GM23338 (cell line): Measurements from ENCODE around the gene MAP1B. TPM values are rescaled to one million over a fixed set of nuclear protein-coding genes. Genes with fewer than 3 reads are reported as not detected.

ENCODE experiments used
- ATAC-seq: fragments of 200-7000 bp; cut with Tn5 transposase; 3 replicates; pipeline ENCODE4 v1.9.1; 2020
- DNase-seq: peaks from one replicate; pipeline ENCODE4 v3.0.0-alpha.2; 2015; ENCODE audit warnings: low spot score
- H2AFZ ChIP-seq: fragments of 200-600 bp; sonication (generic); 2 replicates; pipeline ENCODE4 v1.8.0; 2016; ENCODE audit warnings: antibody characterized with exemption, mild to moderate bottlenecking, moderate library complexity
- H3F3A ChIP-seq: fragments of 200-600 bp; sonication (generic); replicated peaks from 2 replicates; pipeline ENCODE4 v1.8.0; 2017; ENCODE audit warnings: antibody characterized with exemption, mixed run types, low read depth
- H3K27ac ChIP-seq: fragments of 200-600 bp; sonication (generic); 2 replicates; pipeline ENCODE4 v1.6.1; 2016; ENCODE audit warnings: low read depth
- H3K27me3 ChIP-seq: fragments of 200-600 bp; sonication (generic); 2 replicates; pipeline ENCODE4 v1.8.0; 2016; ENCODE audit warnings: mild to moderate bottlenecking, mixed run types, moderate library complexity; ENCODE audit not compliant: insufficient read depth
- H3K36me3 ChIP-seq: fragments of 200-600 bp; sonication (generic); 2 replicates; pipeline ENCODE4 v1.8.0; 2016; ENCODE audit warnings: mild to moderate bottlenecking; ENCODE audit not compliant: insufficient read depth
- H3K4me1 ChIP-seq: fragments of 200-600 bp; sonication (generic); 2 replicates; pipeline ENCODE4 v1.8.0; 2016; ENCODE audit warnings: mild to moderate bottlenecking, moderate library complexity; ENCODE audit not compliant: insufficient read depth
- H3K4me2 ChIP-seq: fragments of 200-600 bp; sonication (generic); 2 replicates; pipeline ENCODE4 v1.7.1; 2017; ENCODE audit warnings: mixed run types
- H3K4me3 ChIP-seq: fragments of 200-600 bp; sonication (generic); 2 replicates; pipeline ENCODE4 v1.6.1; 2016; ENCODE audit warnings: mixed run types
- H3K79me2 ChIP-seq: fragments of 200-600 bp; sonication (generic); replicated peaks from 2 replicates; pipeline ENCODE4 v1.8.0; 2017; ENCODE audit warnings: mild to moderate bottlenecking; ENCODE audit not compliant: insufficient read depth
- H3K9me2 ChIP-seq: fragments of 200-600 bp; sonication (generic); 2 replicates; pipeline ENCODE4 v1.8.0; 2017; ENCODE audit not compliant: insufficient read depth
- H4K20me1 ChIP-seq: fragments of 200-600 bp; sonication (generic); replicated peaks from 2 replicates; pipeline ENCODE4 v1.8.0; 2017; ENCODE audit warnings: mild to moderate bottlenecking; ENCODE audit not compliant: insufficient read depth
- H3K27ac Mint-ChIP-seq: 2 replicates; pipeline ENCODE4 v1.8.0; 2020; ENCODE audit warnings: inconsistent platforms, mild to moderate bottlenecking, moderate library complexity, mixed read lengths
- H3K27me3 Mint-ChIP-seq: 3 replicates; pipeline ENCODE4 v1.8.0; 2022; ENCODE audit warnings: low read depth, mild to moderate bottlenecking, moderate library complexity, mixed read lengths, inconsistent platforms; ENCODE audit not compliant: insufficient read depth, poor library complexity
- H3K36me3 Mint-ChIP-seq: 3 replicates; pipeline ENCODE4 v1.8.0; 2021; ENCODE audit warnings: low read depth, mild to moderate bottlenecking, inconsistent platforms, moderate library complexity, mixed read lengths
- H3K4me1 Mint-ChIP-seq: 3 replicates; pipeline ENCODE4 v1.8.0; 2020; ENCODE audit warnings: mild to moderate bottlenecking, inconsistent platforms, mixed read lengths
- H3K4me3 Mint-ChIP-seq: 3 replicates; pipeline ENCODE4 v1.8.0; 2021; ENCODE audit warnings: moderate library complexity, mild to moderate bottlenecking, inconsistent platforms, mixed read lengths
- H3K9me3 Mint-ChIP-seq: 3 replicates; pipeline ENCODE4 v1.8.0; 2020; ENCODE audit warnings: moderate library complexity, mild to moderate bottlenecking, inconsistent platforms, mixed read lengths
- CREB1 ChIP-seq: fragments of 250-450 bp; sonication (Bioruptor Pico); IDR thresholded peaks from 2 replicates; pipeline ENCODE4 v1.5.0; 2020; ENCODE audit warnings: low read depth, mild to moderate bottlenecking, moderate library complexity
- JUNB ChIP-seq: IDR thresholded peaks from one replicate; pipeline ENCODE4 v1.6.1; 2016; ENCODE audit warnings: antibody characterized with exemption; ENCODE audit not compliant: unreplicated experiment
- ZNF114 ChIP-seq: fragments of 250-450 bp; sonication (Bioruptor Pico); IDR thresholded peaks from 2 replicates; pipeline ENCODE4 v1.5.0; 2020; ENCODE audit warnings: mild to moderate bottlenecking, moderate library complexity
- ZNF462 ChIP-seq: fragments of 250-450 bp; sonication (Bioruptor Pico); IDR thresholded peaks from 2 replicates; pipeline ENCODE4 v1.5.0; 2020; ENCODE audit warnings: mild to moderate bottlenecking, moderate library complexity
- polyA plus RNA-seq: library from polyadenylated mRNA; unstranded; fragments of >200 nt; fragmentation: Nextera tagmentation; extraction: Ambion mirVana; gene quantifications from 2 replicates; pipeline ENCODE4 v1.2.1, GENCODE V29; 2016
- total RNA-seq: library from RNA; depleted of rRNA; stranded (reverse); fragments of >200 nt; shearing (Covaris generic); gene quantifications from 2 replicates; pipeline ENCODE4 v1.2.3, GENCODE V29; 2014
- TF ChIP-seq, protein P1 (sequence below), 2 experiments: fragments of 200-600 bp in 1 of 2; sonication (generic) in 1 of 2; conservative IDR thresholded peaks; 2 replicates each; pipeline versions ENCODE4 v1.5.1 to v1.6.1; 2016 to 2017; ENCODE audit warnings: antibody characterized with exemption in 2 of 2, low read depth in 2 of 2, mild to moderate bottlenecking in 2 of 2, moderate library complexity in 1 of 2
- TF ChIP-seq, protein P2 (sequence below): IDR thresholded peaks from 2 replicates; pipeline ENCODE4 v1.6.1; 2016; ENCODE audit warnings: antibody characterized with exemption

The MAP1B gene
- total and polyA plus RNA-seq, 2 experiments from 2014 or later = 148 to 263 TPM

GRCh38 chr5:72252574-72253155 lies 145.4 kb downstream of the MAP1B start (continued):
- TF ChIP-seq ZNF462 (CRISPR knock-in tag) = no peak
- TF ChIP-seq ZNF114 = no peak
- TF ChIP-seq, protein P1, sequence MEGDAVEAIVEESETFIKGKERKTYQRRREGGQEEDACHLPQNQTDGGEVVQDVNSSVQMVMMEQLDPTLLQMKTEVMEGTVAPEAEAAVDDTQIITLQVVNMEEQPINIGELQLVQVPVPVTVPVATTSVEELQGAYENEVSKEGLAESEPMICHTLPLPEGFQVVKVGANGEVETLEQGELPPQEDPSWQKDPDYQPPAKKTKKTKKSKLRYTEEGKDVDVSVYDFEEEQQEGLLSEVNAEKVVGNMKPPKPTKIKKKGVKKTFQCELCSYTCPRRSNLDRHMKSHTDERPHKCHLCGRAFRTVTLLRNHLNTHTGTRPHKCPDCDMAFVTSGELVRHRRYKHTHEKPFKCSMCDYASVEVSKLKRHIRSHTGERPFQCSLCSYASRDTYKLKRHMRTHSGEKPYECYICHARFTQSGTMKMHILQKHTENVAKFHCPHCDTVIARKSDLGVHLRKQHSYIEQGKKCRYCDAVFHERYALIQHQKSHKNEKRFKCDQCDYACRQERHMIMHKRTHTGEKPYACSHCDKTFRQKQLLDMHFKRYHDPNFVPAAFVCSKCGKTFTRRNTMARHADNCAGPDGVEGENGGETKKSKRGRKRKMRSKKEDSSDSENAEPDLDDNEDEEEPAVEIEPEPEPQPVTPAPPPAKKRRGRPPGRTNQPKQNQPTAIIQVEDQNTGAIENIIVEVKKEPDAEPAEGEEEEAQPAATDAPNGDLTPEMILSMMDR (conservative IDR thresholded peaks at IDR 0.05; ENCODE audit: low read depth in 2 of 2) = no peak

DNA sequence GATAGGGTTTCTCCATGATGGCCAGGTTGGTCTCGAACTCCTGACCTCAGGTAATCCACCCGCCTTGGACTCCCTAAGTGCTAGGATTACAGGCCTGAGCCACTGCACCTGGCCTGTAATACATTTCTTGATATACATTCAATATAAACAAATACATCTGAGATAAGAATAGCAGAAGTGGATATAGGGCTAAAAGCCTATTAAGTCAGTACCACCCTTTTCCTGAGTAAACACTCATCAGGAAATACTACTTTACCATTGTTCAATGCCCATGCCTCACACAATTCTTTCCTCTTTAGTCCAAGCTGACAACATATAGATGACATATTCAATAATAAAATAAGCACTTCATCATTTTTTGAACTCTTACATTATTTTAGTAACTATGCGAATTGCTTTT lies 148.0 kb downstream of the MAP1B start:
- H2AFZ ChIP-seq = no peak overlapping the region
- H3K9me3 Mint-ChIP-seq = no peaks in the 10 kb centered on the region
- H3K79me2 ChIP-seq = peaks cover 5% of the 10 kb centered on the region; the same call in 1 of the 2 replicates
- H3K4me2 ChIP-seq = no peak overlapping the region
- no peaks in the 10 kb centered on the region for H3K27me3 Mint-ChIP-seq
- H3K27ac ChIP-seq = no peak overlapping the region
- no peaks in the 10 kb centered on the region for H3F3A ChIP-seq
- peaks cover 10% of the 10 kb centered on the region for H3K36me3 Mint-ChIP-seq
- H4K20me1 ChIP-seq = no peaks in the 10 kb centered on the region
- H3K4me3 ChIP-seq = no peak overlapping the region
- no peak overlapping the region for H3K4me3 Mint-ChIP-seq
- no peaks in the 10 kb centered on the region for H3K4me1 ChIP-seq
- no peak overlapping the region for H3K27ac Mint-ChIP-seq
- no peak for ATAC-seq
- no peaks in the 10 kb centered on the region for H3K36me3 ChIP-seq
- no peaks in the 10 kb centered on the region for H3K27me3 ChIP-seq
- DNase-seq = no peak
- no peaks in the 10 kb centered on the region for H3K9me2 ChIP-seq
- peaks cover 4% of the 10 kb centered on the region; the same call in 2 of the 3 replicates for H3K4me1 Mint-ChIP-seq
- TF ChIP-seq, protein P2, sequence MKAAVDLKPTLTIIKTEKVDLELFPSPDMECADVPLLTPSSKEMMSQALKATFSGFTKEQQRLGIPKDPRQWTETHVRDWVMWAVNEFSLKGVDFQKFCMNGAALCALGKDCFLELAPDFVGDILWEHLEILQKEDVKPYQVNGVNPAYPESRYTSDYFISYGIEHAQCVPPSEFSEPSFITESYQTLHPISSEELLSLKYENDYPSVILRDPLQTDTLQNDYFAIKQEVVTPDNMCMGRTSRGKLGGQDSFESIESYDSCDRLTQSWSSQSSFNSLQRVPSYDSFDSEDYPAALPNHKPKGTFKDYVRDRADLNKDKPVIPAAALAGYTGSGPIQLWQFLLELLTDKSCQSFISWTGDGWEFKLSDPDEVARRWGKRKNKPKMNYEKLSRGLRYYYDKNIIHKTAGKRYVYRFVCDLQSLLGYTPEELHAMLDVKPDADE = no peak
- TF ChIP-seq JUNB (no peak), CREB1 (CRISPR knock-in tag) (no peak), ZNF462 (CRISPR knock-in tag) (no peak)
